ENCODE measurements around the gene SDHAF1.

The SDHAF1 gene

GRCh38 chr19:36019061-36019670 is 24.2 kb downstream of the SDHAF1 start:
- TF ChIP-seq CTCF (IDR thresholded peaks at IDR 0.05; ENCODE audit: low read depth, low read length), result no peak
- no peak overlapping the region for H3K4me3 ChIP-seq (ENCODE audit: low read depth, low read length)
- in situ Hi-C loops (cut with HindIII; ENCODE audit: low sequenced_read_pairs), result no loop called here
- DNase-seq (ENCODE audit: low read depth, low spot score), result no peak

GRCh38 chr19:36023432-36023831 is 28.4 kb downstream of the SDHAF1 start:
- H3K4me3 ChIP-seq (ENCODE audit: low read depth, low read length), result no peak overlapping the region
- in situ Hi-C loops (cut with HindIII; ENCODE audit: low sequenced_read_pairs), result no loop called here
- no peak for DNase-seq (ENCODE audit: low read depth, low spot score)
- TF ChIP-seq CTCF (IDR thresholded peaks at IDR 0.05; ENCODE audit: low read depth, low read length), result no peak

GRCh38 chr19:36025541-36025940 is 30.6 kb downstream of the SDHAF1 start:
- H3K4me3 ChIP-seq (ENCODE audit: low read depth, low read length), result no peak overlapping the region
- DNase-seq (ENCODE audit: low read depth, low spot score), result no peak
- TF ChIP-seq CTCF (IDR thresholded peaks at IDR 0.05; ENCODE audit: low read depth, low read length), result no peak
- in situ Hi-C loops (cut with HindIII; ENCODE audit: low sequenced_read_pairs), result no loop called here

GRCh38 chr19:36026091-36026876 is 31.3 kb downstream of the SDHAF1 start:
- in situ Hi-C loops (cut with HindIII; ENCODE audit: low sequenced_read_pairs), result no loop called here
- no peak for TF ChIP-seq CTCF (IDR thresholded peaks at IDR 0.05; ENCODE audit: low read depth, low read length)
- no peak overlapping the region for H3K4me3 ChIP-seq (ENCODE audit: low read depth, low read length)
- no peak for DNase-seq (ENCODE audit: low read depth, low spot score)

- in situ Hi-C loops (cut with HindIII; ENCODE audit: low sequenced_read_pairs), result no loop called here
- TF ChIP-seq CTCF (IDR thresholded peaks at IDR 0.05; ENCODE audit: low read depth, low read length), result no peak
- H3K4me3 ChIP-seq (ENCODE audit: low read depth, low read length), result no peak overlapping the region
- no peak for DNase-seq (ENCODE audit: low read depth, low spot score)
Measured at GRCh38 chr19:36027696-36028095, 32.7 kb downstream of the SDHAF1 start.

GRCh38 chr19:36028313-36029041 is 33.5 kb downstream of the SDHAF1 start:
- H3K4me3 ChIP-seq (ENCODE audit: low read depth, low read length), result no peak overlapping the region
- no peak for DNase-seq (ENCODE audit: low read depth, low spot score)
- in situ Hi-C loops (cut with HindIII; ENCODE audit: low sequenced_read_pairs), result no loop called here
- TF ChIP-seq CTCF (IDR thresholded peaks at IDR 0.05; ENCODE audit: low read depth, low read length), result no peak

Data from astrocyte of the spinal cord (primary cell).